Renal cortex interstitium (tissue), 11 donors: ENCODE data around the gene GABRR1. TPM values are rescaled to one million over a fixed set of nuclear protein-coding genes. Genes with fewer than 3 reads are reported as not detected.
"Not testable (repeated sequence)": the region's sequence is repeated elsewhere in the genome, so short reads cannot be mapped to it uniquely, and the experiment has no call there.

Source experiments
- DNase-seq, 11 donors: peaks; one replicate each; pipeline ENCODE4 v3.0.0-alpha.2; 2013; ENCODE audit warnings: low read depth in 9 of 11, low spot score in 4 of 11; ENCODE audit errors: extremely low read depth in 1 of 11
- polyA plus RNA-seq, 3 donors: library from polyadenylated mRNA; unstranded; fragments of 120-200 nt; gene quantifications; one replicate each; pipeline ENCODE4 v1.2.1, GENCODE V29; 2013; ENCODE audit not compliant: insufficient read length in 3 of 3

The GABRR1 gene
- polyA plus RNA-seq, 3 donors = 0.95 to 2.9 (median 2.1) TPM

GRCh38 chr6:89138173-89138572, 79.0 kb downstream of the GABRR1 start:
- no peak for DNase-seq

- no peak for DNase-seq
Observed at GRCh38 chr6:89134723-89135122, 82.4 kb downstream of the GABRR1 start.

GRCh38 chr6:89133981-89134380, 83.2 kb downstream of the GABRR1 start:
- DNase-seq = no peak

DNA sequence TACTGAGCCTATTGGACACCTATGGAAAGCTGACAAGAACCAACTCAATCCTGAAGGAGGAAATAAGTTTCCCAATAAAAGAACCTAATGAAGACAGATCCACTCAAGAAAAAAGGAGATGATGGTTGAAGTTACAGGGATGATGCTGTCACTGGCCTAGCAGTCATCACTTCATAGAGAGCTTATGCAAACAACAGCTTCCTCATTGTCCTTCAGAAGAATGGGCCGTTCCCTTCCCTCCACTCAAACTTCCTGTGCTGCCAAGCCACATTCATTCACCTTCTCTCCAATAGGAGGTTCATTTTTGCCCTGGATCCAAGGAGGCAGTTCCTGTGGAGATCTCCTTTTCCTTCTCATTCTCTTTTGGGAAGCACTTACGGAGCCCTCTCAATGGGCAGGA, 85.1 kb downstream of the GABRR1 start:
- DNase-seq = no peak

DNA sequence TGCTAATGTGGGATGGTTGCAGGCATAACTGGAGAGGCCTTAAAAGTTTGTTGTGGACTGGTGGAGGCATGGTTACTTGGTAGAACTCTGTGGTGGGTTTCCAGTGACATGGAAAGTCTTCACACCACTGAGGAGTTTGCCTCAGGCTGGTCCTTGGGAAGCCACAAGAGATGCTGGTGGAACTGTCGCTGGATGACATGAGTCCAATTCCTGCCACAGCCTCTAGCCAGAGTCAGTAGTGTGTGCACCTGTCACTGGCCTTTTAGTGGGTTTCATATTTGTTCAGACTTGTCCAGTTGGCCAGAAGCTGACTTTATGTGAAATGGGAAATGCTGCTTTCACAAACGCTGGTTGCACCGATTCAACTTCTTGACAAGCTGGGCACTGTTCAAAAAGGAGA, 85.6 kb downstream of the GABRR1 start:
- DNase-seq = no peak

GRCh38 chr6:89128256-89128671, 88.9 kb downstream of the GABRR1 start:
- not testable (repeated sequence) for DNase-seq

Other genes starting within 250 kb of the GABRR1 start
- 100 to 1,000 TPM; 109 to 139 (median 136) TPM for gene PNRC1, start 136.6 kb downstream of the GABRR1 start, polyA plus RNA-seq
- gene SRSF12, start 99.3 kb downstream of the GABRR1 start, polyA plus RNA-seq = 10 to 100 TPM; 14.0 to 17.4 (median 16.3) TPM
- 10 to 100 TPM; 30.9 to 36.3 (median 33.2) TPM for gene PM20D2, start 71.3 kb downstream of the GABRR1 start, polyA plus RNA-seq
- gene GABRR2, start 97.9 kb upstream of the GABRR1 start, polyA plus RNA-seq = 1 to 10 TPM in 1 of 3 donors, under 1 TPM in 2; 0.82 to 3.5 (median 0.93) TPM
- 10 to 100 TPM; 53.3 to 62.1 (median 54.4) TPM for gene UBE2J1, start 135.4 kb upstream of the GABRR1 start, polyA plus RNA-seq
- gene RRAGD, start 194.9 kb upstream of the GABRR1 start, polyA plus RNA-seq = 10 to 100 TPM; 26.4 to 36.8 (median 33.3) TPM
- 10 to 100 TPM; 23.4 to 44.8 (median 26.4) TPM for gene ANKRD6, start 215.8 kb upstream of the GABRR1 start, polyA plus RNA-seq